ENCODE data around the gene COL9A2.

COL9A2 gene

DNA sequence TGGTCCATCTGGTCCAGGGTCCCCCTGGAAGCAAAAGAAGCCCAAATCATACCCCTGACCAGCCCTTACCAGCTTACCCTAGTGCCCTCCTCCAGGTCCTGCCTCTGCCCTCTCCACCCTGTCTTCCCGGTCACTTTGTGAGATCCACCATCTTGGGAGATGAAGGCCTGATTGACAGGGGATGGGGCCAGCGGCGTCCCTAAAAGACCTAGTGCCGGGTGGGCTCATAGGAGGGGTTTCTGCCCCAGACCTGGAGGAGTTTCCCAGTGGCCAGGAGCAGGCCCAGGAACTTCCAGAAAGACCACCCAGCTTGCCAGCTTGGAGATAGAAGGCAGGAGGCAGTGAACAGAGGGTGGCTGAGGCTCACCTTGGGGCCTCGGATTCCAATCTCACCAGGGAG, 5.4 kb downstream of the COL9A2 start:
- Mint-ChIP-seq H3K4me3 (no peak overlapping the region), H3K27ac (no peak overlapping the region), H3K36me3 (ENCODE audit: low read depth) (no peaks in the 10 kb centered on the region), H3K27me3 (ENCODE audit: low read depth, poor library complexity) (peaks cover 25% of the 10 kb centered on the region), H3K9me3 (no peaks in the 10 kb centered on the region), H3K4me1 (peaks cover 31% of the 10 kb centered on the region)
- TF ChIP-seq, protein P1, sequence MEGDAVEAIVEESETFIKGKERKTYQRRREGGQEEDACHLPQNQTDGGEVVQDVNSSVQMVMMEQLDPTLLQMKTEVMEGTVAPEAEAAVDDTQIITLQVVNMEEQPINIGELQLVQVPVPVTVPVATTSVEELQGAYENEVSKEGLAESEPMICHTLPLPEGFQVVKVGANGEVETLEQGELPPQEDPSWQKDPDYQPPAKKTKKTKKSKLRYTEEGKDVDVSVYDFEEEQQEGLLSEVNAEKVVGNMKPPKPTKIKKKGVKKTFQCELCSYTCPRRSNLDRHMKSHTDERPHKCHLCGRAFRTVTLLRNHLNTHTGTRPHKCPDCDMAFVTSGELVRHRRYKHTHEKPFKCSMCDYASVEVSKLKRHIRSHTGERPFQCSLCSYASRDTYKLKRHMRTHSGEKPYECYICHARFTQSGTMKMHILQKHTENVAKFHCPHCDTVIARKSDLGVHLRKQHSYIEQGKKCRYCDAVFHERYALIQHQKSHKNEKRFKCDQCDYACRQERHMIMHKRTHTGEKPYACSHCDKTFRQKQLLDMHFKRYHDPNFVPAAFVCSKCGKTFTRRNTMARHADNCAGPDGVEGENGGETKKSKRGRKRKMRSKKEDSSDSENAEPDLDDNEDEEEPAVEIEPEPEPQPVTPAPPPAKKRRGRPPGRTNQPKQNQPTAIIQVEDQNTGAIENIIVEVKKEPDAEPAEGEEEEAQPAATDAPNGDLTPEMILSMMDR (IDR thresholded peaks at IDR 0.05) = no peak
- no peak for DNase-seq

DNA sequence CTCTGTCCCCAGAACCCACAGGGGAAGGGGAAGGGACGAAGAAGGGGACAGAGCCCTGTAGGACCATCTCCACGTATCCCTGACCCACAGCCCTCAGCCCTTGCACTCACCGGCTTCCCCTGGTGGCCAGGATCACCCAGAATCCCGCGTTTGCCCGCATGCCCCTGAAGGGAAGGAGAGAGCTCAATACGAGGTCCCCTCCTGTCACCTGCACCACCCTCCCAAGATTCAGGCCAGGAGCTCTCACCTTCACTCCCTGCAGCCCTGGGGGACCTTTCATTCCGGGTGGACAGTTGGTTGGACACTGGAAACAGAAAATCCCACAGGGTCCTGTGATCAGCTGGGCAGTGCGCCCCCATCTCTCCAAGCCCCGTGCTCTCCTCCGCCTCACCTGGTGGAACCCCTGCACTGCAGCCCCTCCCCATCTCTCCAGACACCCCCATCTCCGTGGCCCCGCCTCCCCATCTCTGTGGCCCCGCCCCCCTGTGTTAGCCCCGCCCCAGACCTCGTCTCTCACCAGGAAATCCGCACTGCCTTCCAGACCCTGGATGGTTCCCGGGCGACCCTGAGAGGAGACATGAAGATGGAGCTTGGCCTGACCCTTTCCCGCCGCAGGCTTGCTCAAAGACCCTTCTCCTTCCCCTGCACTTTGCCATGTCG, 6.0 kb downstream of the COL9A2 start:
- Mint-ChIP-seq H3K9me3 (no peaks in the 10 kb centered on the region), H3K27me3 (ENCODE audit: low read depth, poor library complexity) (peaks cover 25% of the 10 kb centered on the region), H3K36me3 (ENCODE audit: low read depth) (no peaks in the 10 kb centered on the region), H3K4me1 (peaks cover 30% of the 10 kb centered on the region), H3K27ac (no peak overlapping the region), H3K4me3 (no peak overlapping the region)
- TF ChIP-seq, protein P1 (IDR thresholded peaks at IDR 0.05) = no peak
- no peak for DNase-seq

DNA sequence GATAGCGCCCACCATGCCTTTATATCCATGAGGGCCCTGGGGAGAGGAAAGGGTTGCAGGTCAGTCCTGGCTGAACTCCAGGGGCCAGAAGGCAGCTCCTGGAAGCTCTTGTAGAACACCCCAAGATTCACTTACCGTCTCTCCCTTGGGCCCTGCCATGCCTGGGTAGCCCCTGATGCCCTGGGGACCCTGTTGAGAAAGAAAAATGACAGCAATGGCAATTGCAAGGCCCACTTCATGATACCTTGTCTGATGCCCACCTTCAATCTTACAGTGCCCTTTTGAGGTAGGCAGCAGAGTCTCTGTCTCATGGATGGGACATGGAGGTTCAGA, 7.0 kb downstream of the COL9A2 start:
- Mint-ChIP-seq H3K36me3 (ENCODE audit: low read depth) (no peaks in the 10 kb centered on the region), H3K27me3 (ENCODE audit: low read depth, poor library complexity) (peaks cover 14% of the 10 kb centered on the region), H3K27ac (no peak overlapping the region), H3K9me3 (no peaks in the 10 kb centered on the region), H3K4me3 (no peak overlapping the region), H3K4me1 (peaks cover 24% of the 10 kb centered on the region)
- TF ChIP-seq, protein P1 (IDR thresholded peaks at IDR 0.05) = no peak
- no peak for DNase-seq

DNA sequence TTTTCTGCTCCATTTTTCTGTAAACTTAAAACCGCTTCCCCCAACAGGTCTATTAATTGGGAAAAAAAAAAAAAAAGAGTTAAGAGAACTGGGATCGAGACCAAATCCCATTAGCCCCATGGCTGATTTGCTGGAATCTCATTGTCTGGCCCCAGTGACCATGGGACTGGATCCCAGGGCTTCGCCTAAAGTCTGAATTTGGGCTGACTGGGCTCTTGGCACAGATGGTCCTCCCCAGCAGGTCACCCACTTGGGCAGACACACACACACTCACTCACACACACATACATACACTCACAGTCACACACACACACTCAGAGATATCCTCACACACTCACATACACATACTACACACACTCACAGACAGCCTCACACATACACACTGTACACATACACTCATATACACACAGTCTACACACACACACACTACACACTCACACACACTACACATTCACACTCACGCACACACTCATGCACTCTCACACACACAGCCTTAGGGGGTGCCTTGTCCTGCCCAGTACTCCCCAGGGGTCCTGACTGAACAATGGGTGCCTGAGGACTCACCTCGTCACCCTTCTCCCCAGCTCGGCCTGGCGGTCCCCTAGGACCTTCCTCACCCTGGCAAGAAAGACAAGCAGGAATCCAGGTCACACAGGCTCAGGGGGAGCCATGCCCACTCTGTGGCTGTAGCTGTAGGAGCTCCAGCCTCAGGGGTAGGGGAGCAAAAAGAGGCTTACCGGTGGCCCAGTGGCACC, 7.5 kb downstream of the COL9A2 start:
- Mint-ChIP-seq H3K27me3 (ENCODE audit: low read depth, poor library complexity) (peaks cover 9% of the 10 kb centered on the region), H3K36me3 (ENCODE audit: low read depth) (no peaks in the 10 kb centered on the region), H3K27ac (no peak overlapping the region), H3K4me1 (peaks cover 19% of the 10 kb centered on the region), H3K9me3 (no peaks in the 10 kb centered on the region), H3K4me3 (no peak overlapping the region)
- DNase-seq = no peak
- TF ChIP-seq, protein P1 (IDR thresholded peaks at IDR 0.05) = no peak

DNA sequence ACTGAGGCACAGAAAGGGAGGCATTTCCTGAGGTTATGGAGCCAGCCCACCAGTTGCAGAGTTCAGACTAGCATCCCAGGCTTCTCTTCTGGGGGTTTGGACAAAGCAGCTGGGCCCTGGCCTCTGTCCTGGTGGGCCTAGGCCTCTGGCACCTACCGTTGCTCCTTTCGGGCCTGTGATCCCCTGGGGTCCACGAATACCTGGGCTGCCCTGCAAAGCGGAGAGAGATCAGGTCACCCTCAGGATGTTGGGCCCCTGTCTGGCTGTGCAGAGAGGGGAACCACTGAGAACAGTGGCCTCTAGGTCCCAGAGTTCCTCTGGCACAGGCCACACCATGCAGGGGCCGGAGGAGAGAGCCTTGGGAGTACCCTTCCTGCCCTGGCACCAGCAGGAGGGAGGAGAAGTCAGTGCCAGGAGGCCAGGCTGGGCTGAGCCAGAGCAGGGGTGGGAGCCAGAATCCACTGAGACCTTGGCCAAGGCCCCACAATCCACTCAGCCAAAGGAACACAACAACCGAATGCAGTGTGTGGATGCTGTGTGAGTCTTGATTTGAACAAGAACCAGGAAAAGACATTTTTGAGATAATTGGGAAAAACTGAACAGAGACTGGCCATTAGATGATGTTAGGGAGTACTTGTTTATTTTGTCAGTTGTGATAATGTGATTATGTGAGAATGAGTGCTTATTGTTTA, 8.9 kb downstream of the COL9A2 start:
- Mint-ChIP-seq H3K36me3 (ENCODE audit: low read depth) (no peaks in the 10 kb centered on the region), H3K27me3 (ENCODE audit: low read depth, poor library complexity) (peaks cover 4% of the 10 kb centered on the region), H3K4me1 (peaks cover 5% of the 10 kb centered on the region), H3K27ac (no peak overlapping the region), H3K9me3 (no peaks in the 10 kb centered on the region), H3K4me3 (no peak overlapping the region)
- no peak for DNase-seq
- TF ChIP-seq, protein P1 (IDR thresholded peaks at IDR 0.05) = no peak

Data from nephron progenitor cell (in vitro differentiated cells).